H1 (cell line): ENCODE results near the gene PDE1A. TPM values are rescaled to one million over a fixed set of nuclear protein-coding genes. Genes with fewer than 3 reads are reported as not detected.

Experiments used
- CTCF ChIA-PET: fragments of 300-600 bp; sonication (Branson Sonifier 250); formaldehyde crosslinking; loops from one replicate; lab custom pipeline; 2021; ENCODE audit not compliant: partially characterized antibody; lab: Charles Lee
- POLR2A ChIA-PET: fragments of 300-600 bp; sonication (Branson Sonifier 250); formaldehyde crosslinking; loops from one replicate; lab custom pipeline; 2021; ENCODE audit warnings: inconsistent platforms; ENCODE audit not compliant: partially characterized antibody; lab: Charles Lee
- DNase-seq, 2 experiments: peaks; one replicate each; pipeline versions ENCODE4 v3.0.0 to v3.0.0-alpha.2; 2010 to 2022; ENCODE audit warnings: low spot score in 2 of 2, low read depth in 1 of 2, mixed read lengths in 1 of 2
- FAIRE-seq: peaks from 2 replicates; lab custom pipeline; 2011; peaks lifted over from hg19 to GRCh38; lab: Jason Lieb, UNC
- H2AFZ ChIP-seq: 2 replicates; pipeline ENCODE4 v1.8.1; 2012; ENCODE audit warnings: low read length, inconsistent platforms
- H2AK5ac ChIP-seq: 2 replicates; pipeline ENCODE4 v1.6.1; 2013; ENCODE audit warnings: low read depth, low read length
- H2BK120ac ChIP-seq: replicated peaks from 2 replicates; pipeline ENCODE3; 2013; ENCODE audit warnings: low read depth, low read length, inconsistent platforms
- H2BK12ac ChIP-seq: 2 replicates; pipeline ENCODE4 v1.6.1; 2013; ENCODE audit warnings: low read depth, low read length
- H2BK15ac ChIP-seq: 2 replicates; pipeline ENCODE4 v1.6.1; 2013; ENCODE audit warnings: low read length
- H2BK20ac ChIP-seq: 2 replicates; pipeline ENCODE4 v1.6.1; 2013; ENCODE audit warnings: low read length
- H2BK5ac ChIP-seq: 2 replicates; pipeline ENCODE4 v1.6.1; 2013; ENCODE audit warnings: low read depth, low read length
- H3K14ac ChIP-seq: 2 replicates; pipeline ENCODE4 v1.6.1; 2013; ENCODE audit warnings: inconsistent platforms; ENCODE audit not compliant: insufficient read length
- H3K18ac ChIP-seq: 2 replicates; pipeline ENCODE4 v1.6.1; 2013; ENCODE audit warnings: low read length; ENCODE audit errors: extremely low read depth
- H3K23ac ChIP-seq: 2 replicates; pipeline ENCODE4 v1.6.1; 2013; ENCODE audit warnings: inconsistent platforms; ENCODE audit not compliant: insufficient read length
- H3K23me2 ChIP-seq: 2 replicates; pipeline ENCODE4 v1.6.1; 2013; ENCODE audit warnings: low read depth, low read length
- H3K27ac ChIP-seq: 2 replicates; pipeline ENCODE4 v1.6.1; 2011; ENCODE audit warnings: low read depth, low read length, inconsistent platforms
- H3K27me3 ChIP-seq, 4 experiments: replicated peaks in 1 of 4; 1 replicate in 1 of 4; 2 replicates in 3 of 4; pipeline versions ENCODE4 v1.6.1 to v1.8.1; 2011 to 2013; ENCODE audit warnings: low read length in 3 of 4, mild to moderate bottlenecking in 3 of 4, inconsistent platforms in 2 of 4, mixed read lengths in 2 of 4, moderate library complexity in 1 of 4; ENCODE audit not compliant: control insufficient read depth in 3 of 4, insufficient read depth in 3 of 4; ENCODE audit errors: extremely low read depth in 1 of 4
- H3K36me3 ChIP-seq, 4 experiments: 2 replicates each; pipeline versions ENCODE4 v1.6.1 to v1.8.1; 2011 to 2013; ENCODE audit warnings: mild to moderate bottlenecking in 4 of 4, low read length in 3 of 4, moderate library complexity in 2 of 4, control low read depth in 1 of 4, inconsistent platforms in 1 of 4; ENCODE audit not compliant: insufficient read depth in 4 of 4, control insufficient read depth in 2 of 4
- H3K4ac ChIP-seq: replicated peaks from 2 replicates; pipeline ENCODE3; 2013; ENCODE audit warnings: low read length, low read depth, mixed read lengths, inconsistent platforms; ENCODE audit not compliant: insufficient read length
- H3K4me1 ChIP-seq, 4 experiments: replicated peaks in 1 of 4; 1 replicate in 1 of 4; 2 replicates in 3 of 4; pipeline versions ENCODE4 v1.6.1 to v1.8.1; 2011 to 2013; ENCODE audit warnings: low read length in 3 of 4, inconsistent platforms in 2 of 4, mixed read lengths in 1 of 4; ENCODE audit not compliant: insufficient read depth in 4 of 4, control insufficient read depth in 3 of 4
- H3K4me2 ChIP-seq, 2 experiments: 2 replicates each; pipeline versions ENCODE4 v1.6.1 to v1.8.1; 2011 to 2013; ENCODE audit warnings: low read depth in 2 of 2, low read length in 2 of 2, control low read depth in 1 of 2, inconsistent platforms in 1 of 2, mild to moderate bottlenecking in 1 of 2; ENCODE audit not compliant: insufficient read depth in 1 of 2
- H3K4me3 ChIP-seq, 4 experiments: fragments of 200-600, 300-600 bp in 1 of 4; sonication (generic), shearing (Covaris generic), sonication (Bioruptor Twin) in 1 of 4; 2 replicates each; pipeline versions ENCODE4 v1.5.1 to v1.8.1; 2011 to 2016; ENCODE audit warnings: low read length in 4 of 4, low read depth in 3 of 4, control low read depth in 2 of 4, inconsistent platforms in 2 of 4, mild to moderate bottlenecking in 2 of 4, mixed read lengths in 1 of 4, moderate library complexity in 1 of 4; ENCODE audit not compliant: insufficient read depth in 2 of 4; ENCODE audit errors: extremely low read depth in 1 of 4
- H3K56ac ChIP-seq: replicated peaks from 2 replicates; pipeline ENCODE3; 2013; ENCODE audit warnings: low read depth, mild to moderate bottlenecking, mixed read lengths, low read length, inconsistent platforms; ENCODE audit not compliant: insufficient read length
- H3K79me1 ChIP-seq: 2 replicates; pipeline ENCODE4 v1.6.1; 2013; ENCODE audit warnings: low read depth, low read length, control low read depth
- H3K79me2 ChIP-seq, 2 experiments: 2 replicates each; pipeline versions ENCODE4 v1.6.1 to v1.8.1; 2012 to 2013; ENCODE audit warnings: low read length in 2 of 2, mild to moderate bottlenecking in 2 of 2, inconsistent platforms in 1 of 2; ENCODE audit not compliant: insufficient read depth in 2 of 2, control insufficient read depth in 1 of 2
- H3K9ac ChIP-seq, 4 experiments: replicated peaks in 1 of 4; 1 replicate in 1 of 4; 2 replicates in 3 of 4; pipeline versions ENCODE4 v1.6.1 to v1.8.1; 2011 to 2013; ENCODE audit warnings: low read depth in 3 of 4, low read length in 3 of 4, control low read depth in 2 of 4, mild to moderate bottlenecking in 2 of 4, moderate library complexity in 2 of 4, inconsistent platforms in 1 of 4; ENCODE audit errors: extremely low read depth in 1 of 4
- H3K9me3 ChIP-seq, 2 experiments: 2 replicates each; pipeline versions ENCODE4 v1.6.1 to v1.8.1; 2012 to 2013; ENCODE audit warnings: mild to moderate bottlenecking in 2 of 2, moderate library complexity in 2 of 2, control low read depth in 1 of 2, inconsistent platforms in 1 of 2, low read depth in 1 of 2, low read length in 1 of 2, mixed read lengths in 1 of 2; ENCODE audit not compliant: insufficient read depth in 2 of 2
- H4K20me1 ChIP-seq, 2 experiments: replicated peaks in 1 of 2; 2 replicates each; pipeline versions ENCODE3 to v1.8.1; 2011 to 2013; ENCODE audit warnings: inconsistent platforms in 2 of 2, low read length in 2 of 2, mild to moderate bottlenecking in 1 of 2; ENCODE audit not compliant: insufficient read depth in 2 of 2, control insufficient read depth in 1 of 2
- H4K5ac ChIP-seq: 2 replicates; pipeline ENCODE4 v1.6.1; 2013; ENCODE audit warnings: low read length, low read depth, mixed read lengths, inconsistent platforms; ENCODE audit not compliant: insufficient read length
- H4K8ac ChIP-seq: 2 replicates; pipeline ENCODE4 v1.8.0; 2013; ENCODE audit warnings: mild to moderate bottlenecking, moderate library complexity, low read length, inconsistent platforms; ENCODE audit not compliant: insufficient read depth; ENCODE audit errors: extremely low read depth
- H4K91ac ChIP-seq: replicated peaks from 2 replicates; pipeline ENCODE3; 2013; ENCODE audit warnings: low read length, mixed read lengths, inconsistent platforms; ENCODE audit not compliant: insufficient read length
- CTBP2 ChIP-seq: IDR thresholded peaks from 2 replicates; pipeline ENCODE4 v1.7.0; 2011; ENCODE audit warnings: borderline replicate concordance, mild to moderate bottlenecking, moderate library complexity, mixed read lengths, low read length; ENCODE audit not compliant: insufficient read depth, insufficient read length
- EGR1 ChIP-seq: IDR thresholded peaks from 2 replicates; pipeline ENCODE4 v1.6.1; 2011; ENCODE audit warnings: low read depth, low read length, borderline replicate concordance
- JUN ChIP-seq: IDR thresholded peaks from 2 replicates; pipeline ENCODE4 v1.6.1; 2011; ENCODE audit warnings: low read depth, mild to moderate bottlenecking, improper control_type of control experiment, low read length
- POU5F1 ChIP-seq: IDR thresholded peaks from 2 replicates; pipeline ENCODE4 v1.6.1; 2011; ENCODE audit warnings: low read depth, mild to moderate bottlenecking, low read length, moderate library complexity
- SAP30 ChIP-seq: fragments of 300-600 bp; sonication (generic); IDR thresholded peaks from 2 replicates; pipeline ENCODE4 v1.7.1; 2012; ENCODE audit warnings: low read length, moderate library complexity, mild to moderate bottlenecking, inconsistent platforms; ENCODE audit not compliant: insufficient read depth, insufficient replicate concordance
- SRF ChIP-seq: IDR thresholded peaks from 2 replicates; pipeline ENCODE4 v1.6.1; 2011; ENCODE audit warnings: mild to moderate bottlenecking, low read depth, low read length, moderate library complexity
- TAF1 ChIP-seq: IDR thresholded peaks from 2 replicates; pipeline ENCODE4 v1.6.1; 2011; ENCODE audit warnings: mild to moderate bottlenecking, low read depth, low read length
- TBP ChIP-seq: IDR thresholded peaks from 2 replicates; pipeline ENCODE4 v1.6.1; 2011; ENCODE audit warnings: low read depth, low read length, improper control_type of control experiment
- TCF12 ChIP-seq: IDR thresholded peaks from 2 replicates; pipeline ENCODE4 v1.6.1; 2011; ENCODE audit warnings: low read depth, mild to moderate bottlenecking, low read length
- ZNF274 ChIP-seq: IDR thresholded peaks from 2 replicates; pipeline ENCODE4 v1.7.0; 2012; ENCODE audit warnings: low read length, borderline replicate concordance; ENCODE audit errors: extremely low read depth
- WGBS, 2 experiments: shearing (Covaris generic) in 1 of 2; methylation state at CpG; one replicate each; pipeline versions ENCODE4 v1.1.6 to v1.1.7; 2013 to 2015; ENCODE audit warnings: low lambda C conversion rate in 2 of 2, mixed read lengths in 2 of 2, inconsistent platforms in 1 of 2, low coverage in 1 of 2, missing lambda C conversion rate in 1 of 2; ENCODE audit not compliant: insufficient replicate concordance in 2 of 2, insufficient coverage in 1 of 2, insufficient read length in 1 of 2; ENCODE audit errors: extremely low coverage in 1 of 2, missing lambda C conversion rate in 1 of 2; 5-methylcytosine and 5-hydroxymethylcytosine counted together
- polyA plus RNA-seq, 7 experiments: library from polyadenylated mRNA; depleted of rRNA in 3 of 7; stranded (reverse) in 5 of 7; unstranded in 2 of 7; fragments of >200 nt in 5 of 7; fragments of 200-250 nt in 2 of 7; gene quantifications; 1 replicate in 5 of 7; 2 replicates in 1 of 7; 4 replicates in 1 of 7; pipeline versions ENCODE4 v1.2.1 to v1.2.3, GENCODE V29; 2011 to 2013; ENCODE audit warnings: missing spikeins in 2 of 7, mixed read lengths in 2 of 7
- total RNA-seq: library from RNA; stranded (reverse); fragmentation: NEBNext Ultra II Directional; extraction: Animal tissue kit (Norgen Biotek cat#: 25700); gene quantifications from 2 replicates; pipeline ENCODE4 v1.2.1, GENCODE V29; 2021

Gene PDE1A
- total and polyA plus RNA-seq, 2 of the 8 experiments (the other 6 are each of a cell fraction or from before 2014, with no cell fraction given), result 0.34 TPM; not detected in 1

- DNase-seq (no peak), FAIRE-seq (no peak)
- Histone ChIP-seq H3K27me3 (no peaks in the 10 kb centered on the region), H4K8ac (no peak overlapping the region), H2BK12ac (no peak overlapping the region), H2AFZ (no peak overlapping the region), H4K91ac (no peak overlapping the region), H3K79me2 (no peaks in the 10 kb centered on the region), H2AK5ac (no peak overlapping the region), H3K23ac (no peak overlapping the region), H4K5ac (no peak overlapping the region), H3K4ac (no peak overlapping the region), H3K27ac (no peak overlapping the region), H3K56ac (no peak overlapping the region), H4K20me1 (no peaks in the 10 kb centered on the region), H3K9me3 (no peaks in the 10 kb centered on the region), H3K36me3 (no peaks in the 10 kb centered on the region), H2BK120ac (no peak overlapping the region), H3K4me2 (no peak overlapping the region), H3K18ac (no peak overlapping the region), H3K14ac (no peak overlapping the region), H2BK5ac (no peak overlapping the region), H3K79me1 (no peaks in the 10 kb centered on the region), H3K9ac (no peak overlapping the region), H3K4me3 (no peak overlapping the region), H3K4me1 (no peaks in the 10 kb centered on the region; a peak in 2 of 7 replicates), H2BK15ac (no peak overlapping the region), H3K23me2 (no peaks in the 10 kb centered on the region), H2BK20ac (no peak overlapping the region)
- ChIA-PET POLR2A (no interaction called here), CTCF (interaction anchor here (0.9 to 2.1 kb wide), 2 partner anchors 10 to 303 kb away, joined by 3 to 7 read pairs; no protein-coding TSS in a partner anchor)
- 83% methylated on average over 1 of the region's 1 CpG; no CpG with 5 or more reads in 1 of the 2 experiments for whole genome bisulfite sequencing, 2 experiments
- TF ChIP-seq CTBP2 (no peak), ZNF274 (no peak), SRF (no peak), TCF12 (no peak), SAP30 (no peak), JUN (no peak), EGR1 (no peak), TAF1 (no peak), POU5F1 (no peak), TBP (no peak)
These were observed 179.0 kb downstream of the PDE1A start for GRCh38 chr2:182247831-182248230.
